ENCODE results near the gene ALG14.
"Not testable (repeated sequence)": the region's sequence is repeated elsewhere in the genome, so short reads cannot be mapped to it uniquely, and the experiment has no call there.

ALG14 gene

DNA sequence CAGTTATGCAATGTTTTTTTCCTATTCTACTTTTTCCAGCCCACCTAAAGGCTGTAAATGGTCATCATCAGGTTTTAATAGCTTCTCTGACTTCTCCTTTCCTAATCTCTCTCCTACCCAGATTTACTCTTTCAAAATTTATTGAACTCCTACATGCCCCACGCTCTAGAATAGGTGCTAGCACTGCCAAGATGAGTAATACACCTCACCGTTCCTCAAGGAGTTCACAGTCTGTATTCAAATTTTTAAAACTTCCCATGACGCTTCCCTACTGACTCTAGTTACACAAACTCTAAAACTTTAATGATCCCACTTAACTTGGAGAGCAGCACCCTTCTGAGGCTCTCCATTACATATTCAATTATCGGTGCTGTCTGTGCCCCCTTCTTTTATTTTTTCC, 51.6 kb downstream of the ALG14 start:
- peak in 6 of 42 donors; percentile 15 to 54 (median 25) for DNase-seq
- intact Hi-C loops (cut with DNase I), result no loop called here

DNA sequence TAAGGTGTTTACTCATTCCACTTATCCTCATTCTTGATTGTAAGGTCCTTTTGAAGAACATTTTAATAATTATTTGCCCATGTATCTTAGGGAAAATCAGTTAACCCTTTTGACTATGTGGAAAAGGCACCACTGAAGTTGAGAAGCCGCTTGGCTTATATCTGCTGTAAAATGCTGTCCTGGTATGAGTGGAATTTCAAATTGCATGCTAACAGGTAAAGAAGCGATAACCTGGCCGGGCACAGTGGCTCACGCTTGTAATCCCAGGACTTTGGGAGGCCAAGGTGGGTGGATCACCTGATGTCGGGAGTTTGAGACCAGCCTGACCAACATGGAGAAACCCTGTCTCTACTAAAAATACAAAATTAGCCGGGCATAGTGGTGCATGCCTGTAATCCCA, 53.3 kb downstream of the ALG14 start:
- intact Hi-C loops (cut with DNase I), result not testable (repeated sequence)

DNA sequence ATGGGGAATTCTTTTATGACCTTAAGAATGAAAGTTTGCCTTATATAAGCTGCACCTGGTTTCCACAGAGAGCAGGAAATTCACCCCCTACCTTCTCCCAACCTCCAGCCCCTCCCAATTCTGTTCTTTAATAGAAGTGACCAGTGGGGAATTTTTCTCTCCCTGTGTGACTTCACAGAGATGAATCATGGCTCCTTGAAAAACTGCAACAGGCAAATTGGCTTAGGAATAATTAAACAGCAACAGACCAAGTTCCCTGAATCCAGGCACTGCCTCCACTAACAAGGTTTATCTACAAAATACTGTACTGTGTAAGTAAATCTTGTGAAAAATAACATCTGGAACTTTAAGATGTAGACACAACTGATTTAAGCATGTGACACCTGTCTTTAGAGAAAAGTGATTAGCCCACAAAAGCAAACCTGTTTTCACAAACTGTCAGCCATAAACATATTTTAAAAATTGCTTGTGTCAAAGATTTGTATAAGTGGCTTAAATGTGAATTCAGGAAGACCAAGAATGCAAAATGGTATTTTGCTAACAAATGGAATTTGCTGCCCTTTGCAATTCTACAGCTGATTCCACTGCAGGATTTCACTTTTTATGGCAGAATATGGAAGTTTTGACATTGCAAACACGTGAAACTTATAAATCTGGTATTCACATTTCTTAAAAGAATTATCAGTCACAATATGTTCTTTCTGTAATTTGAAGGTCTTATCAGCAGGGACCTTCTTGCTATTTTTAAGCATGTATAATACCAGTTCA, 54.0 kb downstream of the ALG14 start:
- no peak for DNase-seq
- intact Hi-C loops (cut with DNase I), result no loop called here

More for the DNA sequence above, 53.3 kb downstream of the ALG14 start:
- DNase-seq, result not testable (repeated sequence)

DNA sequence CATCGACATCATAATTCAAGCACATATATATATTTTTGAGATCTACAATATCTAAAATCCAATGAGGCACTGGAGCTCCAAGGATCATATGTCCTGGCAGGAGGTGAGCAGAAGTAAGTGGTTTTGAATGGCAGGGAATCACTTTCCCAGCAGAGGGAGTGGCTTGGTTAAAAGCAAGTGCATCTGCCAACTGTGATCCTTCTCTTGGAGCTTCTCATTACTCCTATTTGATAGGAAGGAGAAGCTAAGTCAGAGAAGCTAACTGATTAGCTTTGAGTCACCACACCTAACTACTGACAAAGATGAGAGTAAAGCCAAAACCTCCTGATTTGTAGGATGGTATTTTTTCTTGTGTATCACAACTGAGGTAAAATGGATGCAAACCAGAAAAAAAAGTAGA, 55.0 kb downstream of the ALG14 start:
- DNase-seq, result no peak
- intact Hi-C loops (cut with DNase I), result no loop called here

DNA sequence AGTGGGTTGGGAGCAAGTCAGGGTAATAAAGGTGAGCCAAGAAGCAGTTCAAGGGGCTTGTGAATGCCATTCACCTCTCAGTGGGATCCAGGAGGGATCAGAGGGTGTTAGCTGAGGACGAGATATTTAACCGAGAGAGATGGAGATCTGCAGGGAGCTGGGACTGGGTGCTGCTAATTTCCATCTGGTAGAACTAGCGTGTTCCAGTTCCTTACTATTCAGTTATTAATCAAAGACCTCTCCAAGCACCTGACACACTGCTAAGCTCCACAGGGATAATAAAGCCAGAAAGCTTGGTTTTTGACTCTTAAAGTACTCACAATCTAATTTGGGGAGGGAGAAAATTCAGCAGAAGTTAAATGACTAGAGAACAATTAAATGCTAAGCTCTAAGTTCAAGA, 57.7 kb downstream of the ALG14 start:
- intact Hi-C loops (cut with DNase I), result no loop called here
- DNase-seq, result no peak

DNA sequence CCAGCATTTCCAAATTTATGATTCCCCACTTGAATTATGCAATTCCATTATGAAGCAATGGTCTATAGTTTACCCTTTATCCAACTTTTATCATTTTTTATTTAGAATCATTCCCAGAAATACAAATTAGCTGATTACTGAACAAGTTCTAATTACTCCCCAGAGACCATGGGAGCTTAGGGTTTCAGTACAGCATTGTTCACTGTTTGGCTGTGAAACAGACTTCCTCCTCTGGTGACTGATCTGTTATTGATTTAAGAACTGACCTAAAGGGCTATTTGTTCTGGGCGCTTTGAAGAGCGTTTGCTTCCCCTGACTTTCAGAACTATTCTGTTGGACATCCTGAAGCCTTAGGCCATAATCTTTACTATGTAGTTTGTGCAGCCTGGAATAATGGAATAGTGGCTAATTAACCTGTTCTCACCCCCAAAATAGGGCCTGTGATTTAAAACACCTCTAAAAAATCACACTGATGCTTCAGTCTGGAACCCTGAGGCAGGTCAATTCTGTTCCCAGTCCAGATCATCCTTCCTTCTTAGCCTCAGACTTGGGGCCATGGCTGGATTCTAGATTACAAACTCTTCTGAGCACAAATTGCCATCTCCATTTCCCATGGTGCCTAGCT, 58.7 kb downstream of the ALG14 start:
- intact Hi-C loops (cut with DNase I), result no loop called here
- DNase-seq, result peak in 1 of 42 donors; percentile 21

DNA sequence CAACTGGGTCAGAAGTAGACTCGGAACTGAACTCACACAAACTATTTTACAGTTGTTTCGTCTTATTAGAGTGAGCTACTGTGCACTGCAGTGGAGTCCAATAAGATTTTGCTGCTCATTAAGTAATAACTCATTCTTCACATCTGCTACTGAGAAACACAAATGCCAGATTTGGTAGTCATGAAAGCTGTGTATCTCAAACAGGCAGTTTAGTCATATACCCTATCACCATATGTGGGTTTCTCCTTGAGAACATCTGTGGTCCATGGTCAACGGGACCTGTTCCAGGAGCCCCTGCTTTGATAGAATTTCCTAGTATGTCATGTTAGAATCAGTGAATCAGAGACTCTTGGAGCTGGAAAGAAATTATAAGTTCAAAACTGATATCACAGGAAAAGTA, 60.4 kb downstream of the ALG14 start:
- no peak for DNase-seq
- intact Hi-C loops (cut with DNase I), result no loop called here

DNA sequence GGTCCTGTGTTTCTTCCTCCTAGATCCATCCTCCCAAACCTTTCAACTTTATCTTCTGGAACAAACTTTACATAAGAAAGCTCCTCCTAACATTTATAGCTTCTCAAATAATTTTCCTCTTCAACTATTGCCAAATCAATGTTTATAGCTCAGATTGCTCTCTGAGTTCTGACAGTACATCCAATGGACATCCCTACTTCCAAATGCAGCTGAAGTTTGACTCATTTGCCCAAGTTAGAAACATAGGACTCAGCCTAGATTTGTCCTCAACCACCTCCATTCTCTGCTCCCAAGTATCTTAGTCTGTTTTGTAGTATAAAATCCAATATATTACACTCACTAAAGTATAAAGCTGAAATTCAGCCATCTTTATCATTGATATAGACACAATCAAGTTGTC, 62.6 kb downstream of the ALG14 start:
- intact Hi-C loops (cut with DNase I), result no loop called here
- no peak for DNase-seq

DNA sequence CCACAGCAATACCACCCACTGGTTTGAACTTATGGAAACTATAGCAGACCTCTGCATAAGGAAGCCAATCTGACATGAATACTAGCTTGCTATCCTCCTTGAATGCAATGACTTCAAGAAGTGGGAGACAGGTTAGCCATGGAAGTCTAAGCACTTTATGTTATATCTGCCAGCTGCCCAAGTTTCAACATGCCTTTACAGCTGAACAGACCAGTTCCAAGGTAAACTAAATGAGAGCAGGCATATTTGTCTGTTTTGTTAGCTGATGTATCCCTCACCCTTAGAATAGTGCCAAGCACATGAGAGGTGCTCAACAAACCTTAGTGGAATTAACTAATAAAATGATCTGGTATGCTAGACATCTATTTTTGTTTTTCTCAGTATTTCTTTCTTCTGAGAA, 65.1 kb downstream of the ALG14 start:
- intact Hi-C loops (cut with DNase I), result no loop called here
- no peak for DNase-seq

DNA sequence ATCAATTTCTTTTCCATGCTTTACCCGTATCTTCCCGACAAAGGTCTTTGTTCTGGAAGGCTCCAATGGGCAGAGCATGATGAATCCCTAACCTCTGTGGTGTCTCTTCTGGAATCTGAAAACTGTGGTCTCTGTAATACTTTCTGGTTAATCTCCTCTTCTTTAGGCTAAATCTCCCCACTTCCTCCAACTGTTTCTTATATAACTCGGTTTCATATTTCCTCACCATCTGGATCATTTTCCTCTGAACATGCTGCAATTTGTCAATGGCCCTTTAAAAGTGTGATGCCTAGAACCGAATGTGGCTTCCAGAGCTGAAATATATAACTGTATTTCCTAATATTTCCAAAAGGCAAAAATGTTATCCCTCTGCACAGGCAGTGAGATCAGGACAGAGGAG, 66.1 kb downstream of the ALG14 start:
- intact Hi-C loops (cut with DNase I), result no loop called here
- no peak for DNase-seq

DNA sequence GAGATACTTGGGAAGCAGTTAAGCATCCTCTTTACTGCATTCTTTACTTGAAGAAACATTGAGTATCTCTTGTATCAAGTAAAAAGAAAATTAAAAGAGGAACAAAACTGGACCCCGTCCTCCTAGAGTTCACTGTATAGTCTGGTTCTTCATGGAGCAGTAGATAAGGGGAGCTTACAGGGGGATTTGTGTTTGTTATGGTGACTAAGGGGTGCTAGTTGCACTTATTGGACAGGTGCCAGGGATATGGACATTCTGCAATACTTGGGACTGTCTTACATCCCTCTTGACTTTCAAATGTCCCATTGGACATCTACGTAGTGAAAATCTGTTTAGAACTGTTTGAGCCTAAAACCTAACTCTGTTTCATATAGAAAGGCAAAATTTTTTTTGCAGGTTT, 67.2 kb downstream of the ALG14 start:
- intact Hi-C loops (cut with DNase I), result no loop called here
- no peak for DNase-seq

DNA sequence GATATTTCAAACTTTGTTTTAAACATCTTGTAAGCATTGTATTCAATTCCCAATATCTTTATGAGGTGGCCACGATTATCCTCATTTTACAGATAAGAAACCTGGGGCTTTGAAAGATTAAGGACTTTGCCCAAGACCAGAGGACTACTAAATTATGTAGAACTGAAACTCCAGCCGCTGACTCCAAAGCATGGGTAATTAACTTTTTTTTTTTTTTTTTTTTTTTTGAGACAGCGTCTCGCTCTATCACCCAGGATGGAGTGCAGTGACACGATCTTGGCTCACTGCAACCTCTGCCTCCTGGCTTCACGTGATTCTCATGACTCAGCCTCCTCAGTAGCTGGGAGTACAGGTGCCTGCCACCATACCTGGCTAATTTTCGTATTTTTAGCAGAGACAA, 68.7 kb downstream of the ALG14 start:
- intact Hi-C loops (cut with DNase I), result no loop called here
- DNase-seq, result no peak

DNA sequence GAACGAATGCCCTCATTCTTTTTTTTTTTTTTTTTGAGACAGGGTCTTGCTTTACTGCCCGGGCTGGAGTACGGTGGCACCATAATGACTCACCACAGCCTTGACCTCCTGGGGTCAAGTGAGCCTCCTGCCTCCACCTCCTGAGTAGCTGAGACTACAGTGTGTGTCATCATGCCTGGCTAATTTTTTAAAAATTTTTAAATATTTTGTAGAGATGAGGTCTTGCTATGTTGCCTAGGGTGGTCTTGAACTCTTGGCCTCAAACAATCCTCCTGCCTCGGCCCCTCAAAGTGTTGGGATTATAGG, 69.4 kb downstream of the ALG14 start:
- intact Hi-C loops (cut with DNase I), result no loop called here
- DNase-seq, result no peak

DNA sequence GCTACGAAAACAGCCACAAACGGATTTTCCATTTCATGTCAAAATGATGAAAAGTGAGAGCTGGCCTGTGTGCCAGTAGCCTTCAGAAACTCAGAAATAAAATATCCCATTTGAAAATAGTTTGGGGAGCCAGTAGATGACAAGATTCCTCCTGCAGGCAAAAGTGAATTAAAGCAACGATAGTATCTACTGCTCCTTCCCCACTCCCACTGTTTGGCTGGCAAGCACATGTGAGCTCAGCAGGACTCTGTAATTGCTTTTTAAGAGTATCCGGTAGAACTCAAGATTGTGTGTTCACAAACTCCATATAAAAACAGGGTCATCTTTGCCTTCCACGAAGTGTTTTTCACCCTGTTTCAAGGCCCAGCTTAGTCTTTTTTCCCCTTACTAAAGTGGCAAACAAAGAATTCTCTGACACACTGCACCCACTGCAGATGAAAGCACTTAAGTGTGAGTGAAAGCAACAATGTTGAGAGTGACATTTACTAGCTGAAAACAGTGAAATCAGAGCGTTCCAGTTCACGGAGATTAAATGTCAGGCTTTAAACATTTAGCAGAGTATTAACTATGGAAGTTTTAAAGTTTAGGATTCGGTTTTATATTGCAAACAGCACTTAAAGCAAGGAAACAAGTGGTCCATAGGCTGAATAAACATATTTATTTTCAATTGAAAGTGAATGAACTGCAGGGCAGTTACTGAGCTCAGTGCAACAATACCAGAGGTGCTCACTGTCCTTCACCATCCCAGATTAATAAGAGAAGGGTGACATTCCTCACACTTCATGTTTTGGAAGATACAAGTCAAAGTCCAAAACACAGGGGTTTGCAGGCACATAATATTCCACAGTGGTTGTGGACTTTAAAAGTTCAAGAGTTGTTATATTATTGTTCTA, 70.0 kb downstream of the ALG14 start:
- no peak for DNase-seq
- intact Hi-C loops (cut with DNase I), result no loop called here

DNA sequence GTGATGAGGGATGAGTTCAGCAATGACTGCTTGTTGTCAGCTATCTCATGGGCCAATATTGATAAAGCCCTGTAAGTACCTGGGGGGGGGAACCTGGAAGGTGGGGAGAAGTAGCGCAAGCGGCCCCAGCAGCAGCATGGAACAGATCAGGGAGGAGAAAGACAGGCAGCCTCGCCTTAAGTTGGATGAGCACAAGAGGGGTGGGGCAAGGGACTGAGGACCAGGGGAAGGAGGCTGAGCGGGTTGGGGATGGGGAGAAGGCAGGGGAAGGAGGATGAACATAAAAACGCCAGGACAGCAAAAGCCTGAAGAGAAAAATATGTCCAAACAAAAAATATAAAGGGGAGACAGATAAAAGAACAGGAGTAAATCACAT, 70.6 kb downstream of the ALG14 start:
- intact Hi-C loops (cut with DNase I), result no loop called here
- DNase-seq, result no peak

DNA sequence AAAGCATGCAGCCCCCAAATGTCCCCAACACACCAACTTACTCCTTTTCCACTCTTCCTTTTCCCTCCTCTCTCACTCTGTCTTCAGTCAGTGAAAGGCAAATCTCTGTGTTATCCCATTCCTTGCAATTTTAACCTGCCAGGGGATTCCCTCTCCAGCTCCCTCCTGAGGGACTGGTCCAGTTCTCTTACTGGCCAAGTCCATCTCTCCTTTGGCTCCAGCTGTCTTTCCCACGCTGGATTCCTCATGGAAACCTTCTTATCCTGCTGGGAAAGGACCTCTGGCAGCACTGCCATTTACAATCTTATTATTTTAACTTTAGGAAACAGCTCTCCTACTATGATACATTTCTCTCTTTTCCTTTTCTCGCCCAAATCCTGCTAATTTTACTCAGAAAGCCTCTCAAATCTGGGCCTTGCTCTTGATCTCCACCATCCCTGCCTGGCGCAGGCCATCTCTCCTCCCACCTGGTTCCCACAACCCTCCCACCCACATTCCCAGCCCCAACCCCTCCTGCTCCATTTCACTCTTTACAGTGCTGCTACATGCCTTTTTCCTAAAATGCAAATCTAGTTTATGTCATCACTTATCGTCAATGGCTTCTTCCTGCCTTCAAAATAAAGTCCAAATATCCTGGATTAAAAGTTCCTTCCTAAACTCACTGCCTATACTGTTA, 73.2 kb downstream of the ALG14 start:
- intact Hi-C loops (cut with DNase I), result no loop called here
- no peak for DNase-seq

DNA sequence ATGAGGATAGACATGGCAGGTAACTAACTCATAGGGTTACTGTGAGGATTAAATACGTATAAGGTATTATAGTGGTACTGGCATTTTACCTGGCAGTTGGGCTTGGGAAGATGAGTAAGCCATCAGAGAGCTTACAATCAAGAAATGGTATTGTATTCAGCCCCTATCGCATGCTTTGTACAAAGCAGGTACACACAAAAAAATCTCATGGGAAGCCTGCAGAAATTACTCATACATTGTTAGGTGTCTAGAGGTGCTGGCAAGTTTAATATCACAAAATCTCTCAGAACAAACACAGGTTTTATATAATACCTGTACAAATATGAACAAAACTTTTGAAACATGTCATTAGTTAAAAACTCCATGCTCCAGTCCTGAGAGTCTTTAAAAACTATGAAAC, 74.0 kb downstream of the ALG14 start:
- no peak for DNase-seq
- intact Hi-C loops (cut with DNase I), result no loop called here

DNA sequence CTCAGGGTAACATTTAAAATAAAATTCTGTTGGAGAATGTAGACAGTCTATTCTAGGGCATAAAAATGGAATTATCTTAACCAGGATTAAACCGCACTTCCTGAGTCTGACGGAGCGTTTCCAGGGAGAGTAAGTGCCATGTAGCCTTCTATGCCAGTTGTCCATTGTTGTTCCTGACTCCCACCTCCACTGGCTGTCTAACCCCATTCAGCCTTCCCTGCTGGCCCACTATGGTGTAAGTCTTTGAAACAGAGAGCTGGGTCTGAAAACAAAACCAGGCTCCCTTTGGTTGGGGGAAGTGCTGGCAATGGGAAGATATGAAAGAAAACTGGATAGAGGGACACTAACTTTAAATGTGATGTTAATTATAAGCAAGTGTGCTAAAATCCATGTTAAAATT, 74.6 kb downstream of the ALG14 start:
- no peak for DNase-seq
- intact Hi-C loops (cut with DNase I), result no loop called here

DNA sequence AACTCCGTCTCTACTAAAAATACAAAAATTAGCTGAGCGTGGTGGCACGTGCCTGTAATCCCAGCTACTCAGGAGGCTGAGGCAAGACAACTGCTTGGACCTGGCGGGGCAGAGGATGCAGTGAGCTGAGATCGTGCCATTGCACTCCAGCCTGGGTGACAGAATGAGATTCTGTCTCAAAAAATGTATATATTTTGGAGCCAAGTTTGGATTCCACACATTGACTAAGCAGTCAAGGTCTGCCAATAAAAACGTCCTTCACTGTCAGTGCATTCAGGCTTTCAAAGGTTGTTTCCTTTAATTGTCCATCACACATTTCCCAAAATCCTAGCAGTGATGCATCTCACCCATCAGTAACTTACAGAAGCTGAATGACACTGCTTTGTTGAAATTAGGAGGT, 77.2 kb downstream of the ALG14 start:
- DNase-seq; intact Hi-C loops (cut with DNase I): not testable (repeated sequence)

DNA sequence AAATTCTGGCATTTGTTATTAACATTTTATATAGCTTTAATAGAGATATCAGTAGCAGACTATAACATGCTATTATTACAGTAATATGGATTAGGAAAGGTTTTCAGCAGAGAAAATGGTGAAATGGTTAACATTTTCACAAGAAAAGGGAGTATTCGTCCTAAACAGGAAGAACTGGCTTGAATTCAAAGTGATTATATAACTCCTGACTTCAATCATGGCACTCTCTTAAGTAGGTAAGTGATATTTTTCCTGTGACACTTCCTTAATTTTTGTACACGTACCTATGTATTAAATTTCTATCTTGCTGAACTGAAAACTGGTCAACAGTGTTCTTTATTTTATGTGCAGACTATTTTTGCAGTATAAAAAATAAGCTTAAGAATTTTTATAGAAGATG, 77.9 kb downstream of the ALG14 start:
- no peak for DNase-seq
- intact Hi-C loops (cut with DNase I), result no loop called here
